K562 (cell line): ENCODE measurements around the gene LMBR1L. TPM values are rescaled to one million over a fixed set of nuclear protein-coding genes. Genes with fewer than 3 reads are reported as not detected.

Experiments
- BRD9 ChIP-seq: fragments of 450-650 bp; IDR thresholded peaks from 2 replicates; pipeline ENCODE4 v1.6.1; 2018; ENCODE audit warnings: low read depth; ENCODE audit not compliant: partially characterized antibody
- CEBPZ ChIP-seq: fragments of 150-350 bp; IDR thresholded peaks from 2 replicates; pipeline ENCODE4 v1.6.1; 2014; ENCODE audit warnings: low read depth, mild to moderate bottlenecking, low read length, borderline replicate concordance
- CHD4 ChIP-seq: fragments of 200-600 bp; sonication (generic); IDR thresholded peaks from 3 replicates; pipeline ENCODE4 v1.6.1; 2012; ENCODE audit warnings: low read depth, mild to moderate bottlenecking, mixed read lengths, low read length, inconsistent platforms; ENCODE audit not compliant: insufficient read depth, insufficient replicate concordance, poor library complexity, severe bottlenecking
- HMG20A ChIP-seq: fragments of 450-650 bp; formaldehyde crosslinking; conservative IDR thresholded peaks from 2 replicates; pipeline ENCODE4 v1.4.0; 2020; ENCODE audit warnings: mild to moderate bottlenecking, mixed read lengths
- IFI16 ChIP-seq: fragments of 250-450 bp; sonication (Bioruptor Pico); IDR thresholded peaks from 2 replicates; pipeline ENCODE4 v2.1.2; 2022; ENCODE audit warnings: mild to moderate bottlenecking, inconsistent platforms
- MCM2 ChIP-seq: fragments of 450-650 bp; IDR thresholded peaks from 2 replicates; pipeline ENCODE4 v1.6.1; 2017; ENCODE audit warnings: low read depth, mild to moderate bottlenecking
- NR1H2 ChIP-seq: sonication (generic); formaldehyde crosslinking; IDR thresholded peaks from 2 replicates; pipeline ENCODE4 v1.4.0; 2020; ENCODE audit warnings: mild to moderate bottlenecking, missing genetic modification reagents
- RBM14 ChIP-seq: fragments of 200-400 bp; formaldehyde crosslinking; IDR thresholded peaks from 2 replicates; pipeline ENCODE4 v1.6.1; 2018; ENCODE audit warnings: low read depth, mild to moderate bottlenecking, low read length, moderate library complexity, borderline replicate concordance; ENCODE audit not compliant: insufficient read depth
- RFX7 ChIP-seq: fragments of 250-450 bp; sonication (Bioruptor Pico); IDR thresholded peaks from 2 replicates; pipeline ENCODE4 v1.5.1; 2021; ENCODE audit warnings: mild to moderate bottlenecking
- SIRT6 ChIP-seq: IDR thresholded peaks from one replicate; pipeline ENCODE4 v1.6.1; 2012; ENCODE audit warnings: low read depth, mild to moderate bottlenecking, control low read depth, inconsistent platforms, low read length, moderate library complexity
- SMC3 ChIP-seq: conservative IDR thresholded peaks from 2 replicates; pipeline ENCODE4 v1.6.1; 2011; ENCODE audit warnings: low read depth, low read length, improper control_type of control experiment; ENCODE audit not compliant: insufficient read depth
- TAF9B ChIP-seq: fragments of 450-650 bp; IDR thresholded peaks from 2 replicates; pipeline ENCODE4 v1.6.1; 2018; ENCODE audit warnings: mild to moderate bottlenecking; ENCODE audit not compliant: partially characterized antibody
- TEAD4 ChIP-seq, 2 experiments: sonication (generic) in 1 of 2; formaldehyde crosslinking in 1 of 2; IDR thresholded peaks; 2 replicates each; pipeline versions ENCODE4 v1.6.1 to v1.8.0; 2012 to 2022; ENCODE audit warnings: borderline replicate concordance in 1 of 2, inconsistent platforms in 1 of 2, low read length in 1 of 2, mild to moderate bottlenecking in 1 of 2, missing genetic modification reagents in 1 of 2
- TFE3 ChIP-seq: fragments of 450-650 bp; formaldehyde crosslinking; IDR thresholded peaks from 2 replicates; pipeline ENCODE4 v1.4.0; 2020; ENCODE audit warnings: mild to moderate bottlenecking, mixed read lengths
- TRIM24 ChIP-seq, 2 experiments: fragments of 450-650 bp; IDR thresholded peaks; 2 replicates each; pipeline ENCODE4 v1.6.1; 2016
- YY1 ChIP-seq, 3 experiments: IDR thresholded peaks; 2 replicates each; pipeline ENCODE4 v1.6.1; 2011; ENCODE audit warnings: low read length in 2 of 3, mild to moderate bottlenecking in 2 of 3, moderate library complexity in 2 of 3, borderline replicate concordance in 1 of 3, control low read depth in 1 of 3, low read depth in 1 of 3; ENCODE audit not compliant: insufficient read depth in 3 of 3, insufficient replicate concordance in 2 of 3, control insufficient read depth in 1 of 3, insufficient read length in 1 of 3; ENCODE audit errors: extremely low read depth in 1 of 3
- ZNF41 ChIP-seq: fragments of 250-450 bp; sonication (Bioruptor Pico); conservative IDR thresholded peaks from 2 replicates; pipeline ENCODE4 v1.4.0; 2020; ENCODE audit warnings: mild to moderate bottlenecking
- ZNF512 ChIP-seq: IDR thresholded peaks from 2 replicates; pipeline ENCODE4 v1.6.1; 2016; ENCODE audit warnings: missing genetic modification characterization, missing compliant biosample characterization
- polyA plus RNA-seq, 8 experiments: library from polyadenylated mRNA; depleted of rRNA in 4 of 8; stranded (reverse) in 5 of 8; unstranded in 3 of 8; fragments of >200 nt; fragmentation: Nextera tagmentation in 2 of 8; fragmentation: Illumina TruSeq in 1 of 8; extraction: Ambion mirVana in 2 of 8; extraction: Trizol in 1 of 8; gene quantifications; 2 replicates each; pipeline versions ENCODE4 v1.2.1 to v1.2.3, GENCODE V29; 2011 to 2014; ENCODE audit warnings: inconsistent platforms in 1 of 8, missing spikeins in 1 of 8
- total RNA-seq, 7 experiments: library from RNA; depleted of rRNA in 6 of 7; stranded (reverse); fragments of >200 nt in 6 of 7; fragmentation: Illumina TruSeq in 2 of 7; extraction: Trizol in 2 of 7; gene quantifications; 2 replicates each; pipeline versions ENCODE4 v1.2.1 to v1.2.3, GENCODE V29; 2011 to 2021; ENCODE audit warnings: low replicate concordance in 1 of 7

LMBR1L gene
- total and polyA plus RNA-seq, 9 of the 15 experiments (the other 6 are each of a cell fraction or from before 2014, with no cell fraction given): 2.5 to 57.0 (median 31.1) TPM

- no peak for TF ChIP-seq CEBPZ
- TF ChIP-seq TFE3 (CRISPR knock-in tag): no peak
- no peak for TF ChIP-seq ZNF512
- TF ChIP-seq YY1 (IDR thresholded peaks at IDR 0.05; ENCODE audit: borderline replicate concordance in 1 of 3, control insufficient read depth in 1 of 3, extremely low read depth in 1 of 3, insufficient read depth in 3 of 3, insufficient read length in 1 of 3, insufficient replicate concordance in 2 of 3, low read depth in 1 of 3, low read length in 2 of 3): peak in 1 of 3 experiments; percentile 47
- no peak for TF ChIP-seq CHD4
- TF ChIP-seq TEAD4 (IDR thresholded peaks at IDR 0.05; ENCODE audit: low read length): no peak
- TF ChIP-seq TEAD4 (CRISPR knock-in tag; IDR thresholded peaks at IDR 0.05; ENCODE audit: borderline replicate concordance): no peak
- no peak for TF ChIP-seq BRD9
- TF ChIP-seq NR1H2: no peak
- TF ChIP-seq SMC3: peak; percentile 82
- TF ChIP-seq HMG20A (CRISPR knock-in tag): no peak
- TF ChIP-seq IFI16: no peak
- no peak for TF ChIP-seq ZNF41 (CRISPR knock-in tag)
- no peak for TF ChIP-seq TAF9B
- TF ChIP-seq SIRT6: no peak
- TF ChIP-seq TRIM24 (IDR thresholded peaks at IDR 0.05): peak in 1 of 2 experiments; percentile 53; a peak in 2 of 4 replicates
- TF ChIP-seq RFX7: no peak
- no peak for TF ChIP-seq RBM14
- TF ChIP-seq MCM2: no peak
Observed at GRCh38 chr12:49088150-49088931, 22.3 kb downstream of the LMBR1L start (continued).
